K562 (cell line): Measurements from ENCODE around the gene DTX4. TPM values are rescaled to one million over a fixed set of nuclear protein-coding genes. Genes with fewer than 3 reads are reported as not detected.

ENCODE experiments used
- CREM ChIP-seq: IDR thresholded peaks from 2 replicates; pipeline ENCODE4 v1.6.1; 2014; ENCODE audit warnings: antibody characterized with exemption, low read depth
- ELF2 ChIP-seq: fragments of 250-450 bp; sonication (Bioruptor Pico); IDR thresholded peaks from 2 replicates; pipeline ENCODE4 v1.5.0; 2021; ENCODE audit warnings: mild to moderate bottlenecking
- NCOA1 ChIP-seq: fragments of 450-650 bp; IDR thresholded peaks from 2 replicates; pipeline ENCODE4 v1.6.1; 2016; ENCODE audit warnings: low read depth
- ZBTB40 ChIP-seq, 2 experiments: fragments of 450-650 bp in 1 of 2; sonication (generic) in 1 of 2; formaldehyde crosslinking in 1 of 2; IDR thresholded peaks; 2 replicates each; pipeline versions ENCODE4 v1.7.1 to v1.9.0; 2016 to 2022; ENCODE audit warnings: inconsistent platforms in 1 of 2, mild to moderate bottlenecking in 1 of 2, missing genetic modification reagents in 1 of 2
- ZKSCAN1 ChIP-seq: fragments of 150-350 bp; IDR thresholded peaks from 2 replicates; pipeline ENCODE4 v1.6.1; 2016; ENCODE audit warnings: low read depth, low read length
- ZNF398 ChIP-seq: fragments of 250-450 bp; sonication (Bioruptor Pico); IDR thresholded peaks from 2 replicates; pipeline ENCODE4 v1.8.0; 2021; ENCODE audit warnings: moderate library complexity, mild to moderate bottlenecking, inconsistent platforms
- polyA plus RNA-seq, 8 experiments: library from polyadenylated mRNA; depleted of rRNA in 4 of 8; stranded (reverse) in 5 of 8; unstranded in 3 of 8; fragments of >200 nt; fragmentation: Nextera tagmentation in 2 of 8; fragmentation: Illumina TruSeq in 1 of 8; extraction: Ambion mirVana in 2 of 8; extraction: Trizol in 1 of 8; gene quantifications; 2 replicates each; pipeline versions ENCODE4 v1.2.1 to v1.2.3, GENCODE V29; 2011 to 2014; ENCODE audit warnings: inconsistent platforms in 1 of 8, missing spikeins in 1 of 8
- total RNA-seq, 7 experiments: library from RNA; depleted of rRNA in 6 of 7; stranded (reverse); fragments of >200 nt in 6 of 7; fragmentation: Illumina TruSeq in 2 of 7; extraction: Trizol in 2 of 7; gene quantifications; 2 replicates each; pipeline versions ENCODE4 v1.2.1 to v1.2.3, GENCODE V29; 2011 to 2021; ENCODE audit warnings: low replicate concordance in 1 of 7
- TF ChIP-seq, protein P1 (sequence below): sonication (generic); formaldehyde crosslinking; IDR thresholded peaks from 2 replicates; pipeline ENCODE4 v1.8.0; 2022; ENCODE audit warnings: mild to moderate bottlenecking, missing genetic modification reagents
- TF ChIP-seq, protein P2 (sequence below): sonication (generic); formaldehyde crosslinking; IDR thresholded peaks from 2 replicates; pipeline ENCODE4 v1.8.1; 2023; ENCODE audit warnings: mild to moderate bottlenecking, missing genetic modification reagents

The DTX4 gene
- total and polyA plus RNA-seq, 9 of the 15 experiments (the other 6 are each of a cell fraction or from before 2014, with no cell fraction given), result 0.03 to 0.47 (median 0.04) TPM; not detected in 4

DNA sequence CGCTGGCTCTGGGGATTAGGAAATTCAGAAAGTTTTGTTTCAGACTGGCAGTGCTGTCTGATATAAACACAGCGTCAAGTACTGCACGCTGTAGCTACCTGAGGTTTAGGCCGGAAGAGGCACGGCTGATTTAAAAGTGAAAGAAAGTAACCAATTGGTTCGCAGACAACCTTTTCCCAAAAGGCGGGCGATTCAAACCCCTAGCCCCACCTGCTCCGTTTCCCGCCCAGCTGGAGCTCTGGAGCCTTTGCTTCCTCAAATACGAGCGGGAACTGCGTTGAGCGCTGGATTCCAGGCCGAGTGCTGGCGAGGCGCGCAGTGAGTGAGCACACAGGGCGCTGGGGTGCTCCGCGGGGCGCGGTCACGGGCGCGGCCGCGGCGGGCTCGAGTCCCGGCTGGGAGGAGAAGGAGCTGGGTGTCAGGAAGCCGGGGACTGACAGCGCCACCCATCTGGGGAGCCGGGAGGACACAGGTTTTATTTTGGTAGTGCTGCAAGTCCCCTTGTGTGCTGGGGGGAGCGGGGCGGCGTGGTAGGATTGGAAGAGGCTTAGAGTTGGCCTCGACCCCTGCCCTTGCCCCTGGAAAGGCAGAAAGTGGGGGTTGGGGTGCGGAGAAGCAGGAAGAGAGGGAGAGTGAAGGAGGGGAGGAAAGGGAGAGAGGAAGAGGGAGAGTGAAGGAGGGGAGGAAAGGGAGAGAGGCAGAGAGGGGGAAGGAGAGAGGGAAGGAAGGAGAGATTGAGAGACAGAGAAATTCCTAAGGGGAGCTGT lies 27.2 kb upstream of the DTX4 start (continued):
- TF ChIP-seq ZBTB40 (IDR thresholded peaks at IDR 0.05) (peak; percentile 68), ZBTB40 (CRISPR knock-in tag; IDR thresholded peaks at IDR 0.05) (peak; percentile 77), NCOA1 (peak; percentile 25; the same call in 1 of the 2 replicates), CREM (peak; percentile 49), ELF2 (peak; percentile 81), ZKSCAN1 (peak; percentile 48; the same call in 1 of the 2 replicates), ZNF398 (no peak)
- TF ChIP-seq, protein P1, sequence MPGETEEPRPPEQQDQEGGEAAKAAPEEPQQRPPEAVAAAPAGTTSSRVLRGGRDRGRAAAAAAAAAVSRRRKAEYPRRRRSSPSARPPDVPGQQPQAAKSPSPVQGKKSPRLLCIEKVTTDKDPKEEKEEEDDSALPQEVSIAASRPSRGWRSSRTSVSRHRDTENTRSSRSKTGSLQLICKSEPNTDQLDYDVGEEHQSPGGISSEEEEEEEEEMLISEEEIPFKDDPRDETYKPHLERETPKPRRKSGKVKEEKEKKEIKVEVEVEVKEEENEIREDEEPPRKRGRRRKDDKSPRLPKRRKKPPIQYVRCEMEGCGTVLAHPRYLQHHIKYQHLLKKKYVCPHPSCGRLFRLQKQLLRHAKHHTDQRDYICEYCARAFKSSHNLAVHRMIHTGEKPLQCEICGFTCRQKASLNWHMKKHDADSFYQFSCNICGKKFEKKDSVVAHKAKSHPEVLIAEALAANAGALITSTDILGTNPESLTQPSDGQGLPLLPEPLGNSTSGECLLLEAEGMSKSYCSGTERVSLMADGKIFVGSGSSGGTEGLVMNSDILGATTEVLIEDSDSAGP (CRISPR knock-in tag), result peak; percentile 77; the same call in 1 of the 2 replicates
- TF ChIP-seq, protein P2, sequence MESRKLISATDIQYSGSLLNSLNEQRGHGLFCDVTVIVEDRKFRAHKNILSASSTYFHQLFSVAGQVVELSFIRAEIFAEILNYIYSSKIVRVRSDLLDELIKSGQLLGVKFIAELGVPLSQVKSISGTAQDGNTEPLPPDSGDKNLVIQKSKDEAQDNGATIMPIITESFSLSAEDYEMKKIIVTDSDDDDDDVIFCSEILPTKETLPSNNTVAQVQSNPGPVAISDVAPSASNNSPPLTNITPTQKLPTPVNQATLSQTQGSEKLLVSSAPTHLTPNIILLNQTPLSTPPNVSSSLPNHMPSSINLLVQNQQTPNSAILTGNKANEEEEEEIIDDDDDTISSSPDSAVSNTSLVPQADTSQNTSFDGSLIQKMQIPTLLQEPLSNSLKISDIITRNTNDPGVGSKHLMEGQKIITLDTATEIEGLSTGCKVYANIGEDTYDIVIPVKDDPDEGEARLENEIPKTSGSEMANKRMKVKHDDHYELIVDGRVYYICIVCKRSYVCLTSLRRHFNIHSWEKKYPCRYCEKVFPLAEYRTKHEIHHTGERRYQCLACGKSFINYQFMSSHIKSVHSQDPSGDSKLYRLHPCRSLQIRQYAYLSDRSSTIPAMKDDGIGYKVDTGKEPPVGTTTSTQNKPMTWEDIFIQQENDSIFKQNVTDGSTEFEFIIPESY, result peak; percentile 92
